IMR-90 (cell line): ENCODE data around the gene RBP4. TPM values are rescaled to one million over a fixed set of nuclear protein-coding genes. Genes with fewer than 3 reads are reported as not detected.

Experiments
- ATAC-seq: fragments of 200-7000 bp; cut with Tn5 transposase; 2 replicates; pipeline ENCODE4 v1.9.1; 2020; ENCODE audit warnings: low read depth, mild to moderate bottlenecking, moderate library complexity
- BruUV-seq: library from RNA; stranded (reverse); fragments of 400-500 nt; replicated peaks from 2 replicates; lab custom pipeline; 2021; lab: Mats Ljungman, UMichigan
- CTCF ChIA-PET: fragments of 300-600 bp; formaldehyde crosslinking; extraction: SDS; loops from one replicate; lab custom pipeline; 2021; ENCODE audit warnings: antibody characterized with exemption; lab: Yijun Ruan, JAX
- POLR2A ChIA-PET: fragments of 300-600 bp; sonication (Branson Sonifier 250); formaldehyde crosslinking; loops from one replicate; lab custom pipeline; 2022; ENCODE audit warnings: antibody characterized with exemption; ENCODE audit not compliant: unreplicated experiment; lab: Charles Lee
- DNase-seq: peaks from one replicate; pipeline ENCODE4 v3.0.0; 2013
- H2AFZ ChIP-seq: replicated peaks from 2 replicates; pipeline ENCODE3; 2013; ENCODE audit warnings: low read length, mild to moderate bottlenecking; ENCODE audit not compliant: poor library complexity
- H2AK5ac ChIP-seq: 2 replicates; pipeline ENCODE4 v1.6.1; 2013; ENCODE audit warnings: low read depth, low read length, inconsistent platforms
- H2AK9ac ChIP-seq: replicated peaks from 2 replicates; pipeline ENCODE3; 2013; ENCODE audit warnings: mild to moderate bottlenecking, low read depth, low read length, moderate library complexity; ENCODE audit not compliant: poor library complexity
- H2BK120ac ChIP-seq: 2 replicates; pipeline ENCODE4 v1.6.1; 2013; ENCODE audit warnings: low read depth, low read length, inconsistent platforms
- H2BK15ac ChIP-seq: 3 replicates; pipeline ENCODE4 v1.6.1; 2013; ENCODE audit warnings: low read depth, low read length, inconsistent platforms
- H2BK20ac ChIP-seq: 2 replicates; pipeline ENCODE4 v1.6.1; 2013; ENCODE audit warnings: low read depth, mild to moderate bottlenecking, inconsistent platforms, low read length, moderate library complexity
- H2BK5ac ChIP-seq: 2 replicates; pipeline ENCODE4 v1.6.1; 2013; ENCODE audit warnings: mild to moderate bottlenecking, low read depth, low read length, inconsistent platforms; ENCODE audit not compliant: poor library complexity, severe bottlenecking
- H3K14ac ChIP-seq: replicated peaks from 2 replicates; pipeline ENCODE4 v1.6.1; 2013; ENCODE audit warnings: low read depth, low read length, inconsistent platforms
- H3K18ac ChIP-seq: 2 replicates; pipeline ENCODE4 v1.6.1; 2013; ENCODE audit warnings: low read depth, low read length, control low read depth
- H3K23ac ChIP-seq: 2 replicates; pipeline ENCODE4 v1.6.1; 2013; ENCODE audit warnings: low read depth, low read length, inconsistent platforms
- H3K27ac ChIP-seq: 2 replicates; pipeline ENCODE4 v1.5.1; 2013; ENCODE audit warnings: mild to moderate bottlenecking, control low read depth, low read length; ENCODE audit not compliant: insufficient read depth
- H3K27me3 ChIP-seq: 2 replicates; pipeline ENCODE4 v1.6.1; 2013; ENCODE audit warnings: low read length; ENCODE audit not compliant: control insufficient read depth, insufficient read depth
- H3K36me3 ChIP-seq: 2 replicates; pipeline ENCODE4 v1.6.1; 2013; ENCODE audit warnings: low read length, mixed read lengths; ENCODE audit not compliant: control insufficient read depth, insufficient read depth
- H3K4ac ChIP-seq: 2 replicates; pipeline ENCODE4 v1.6.1; 2013; ENCODE audit warnings: low read depth, low read length, inconsistent platforms
- H3K4me1 ChIP-seq: 2 replicates; pipeline ENCODE4 v1.6.1; 2013; ENCODE audit warnings: low read length, mixed read lengths; ENCODE audit not compliant: control insufficient read depth, insufficient read depth
- H3K4me2 ChIP-seq: 2 replicates; pipeline ENCODE4 v1.6.1; 2013; ENCODE audit warnings: low read depth, mild to moderate bottlenecking, control low read depth, low read length, moderate library complexity
- H3K4me3 ChIP-seq: 2 replicates; pipeline ENCODE4 v1.5.1; 2013; ENCODE audit warnings: low read depth, mild to moderate bottlenecking, control low read depth, low read length, moderate library complexity; ENCODE audit not compliant: insufficient read depth
- H3K56ac ChIP-seq: 2 replicates; pipeline ENCODE4 v1.6.1; 2013; ENCODE audit warnings: low read length, inconsistent platforms; ENCODE audit not compliant: insufficient read depth; ENCODE audit errors: extremely low read depth
- H3K79me1 ChIP-seq, 2 experiments: 2 replicates each; pipeline ENCODE4 v1.6.1; 2013; ENCODE audit warnings: low read length in 2 of 2, inconsistent platforms in 1 of 2, low read depth in 1 of 2
- H3K9ac ChIP-seq: 2 replicates; pipeline ENCODE4 v1.6.1; 2013; ENCODE audit warnings: low read depth, low read length, control low read depth
- H3K9me1 ChIP-seq: 2 replicates; pipeline ENCODE4 v1.6.1; 2013; ENCODE audit warnings: low read length, inconsistent platforms; ENCODE audit not compliant: insufficient read depth
- H3K9me3 ChIP-seq: 2 replicates; pipeline ENCODE4 v1.6.1; 2013; ENCODE audit warnings: low read length; ENCODE audit not compliant: control insufficient read depth, insufficient read depth
- H4K20me1 ChIP-seq: 2 replicates; pipeline ENCODE4 v1.6.1; 2013; ENCODE audit warnings: low read length, inconsistent platforms; ENCODE audit not compliant: insufficient read depth
- H4K5ac ChIP-seq: 2 replicates; pipeline ENCODE4 v1.6.1; 2013; ENCODE audit warnings: mild to moderate bottlenecking, low read depth, low read length, control low read depth
- H4K8ac ChIP-seq, 2 experiments: 2 replicates each; pipeline ENCODE4 v1.6.1; 2013; ENCODE audit warnings: low read depth in 2 of 2, low read length in 2 of 2, control low read depth in 1 of 2, inconsistent platforms in 1 of 2
- H4K91ac ChIP-seq: 2 replicates; pipeline ENCODE4 v1.6.1; 2013; ENCODE audit warnings: low read depth, low read length, inconsistent platforms; ENCODE audit not compliant: insufficient read depth
- BHLHE40 ChIP-seq: fragments of 150-350 bp; IDR thresholded peaks from 2 replicates; pipeline ENCODE4 v1.6.1; 2016; ENCODE audit warnings: mild to moderate bottlenecking, low read depth, low read length
- MAFK ChIP-seq: IDR thresholded peaks from 2 replicates; pipeline ENCODE4 v1.6.1; 2012; ENCODE audit warnings: low read depth, low read length, improper control_type of control experiment
- MAZ ChIP-seq: IDR thresholded peaks from 2 replicates; pipeline ENCODE4 v1.6.1; 2012; ENCODE audit warnings: low read depth, mild to moderate bottlenecking, low read length, improper control_type of control experiment, moderate library complexity, borderline replicate concordance
- WGBS, 2 experiments: methylation state at CpG; one replicate each; pipeline versions ENCODE4 v1.1.5 to v1.1.7; 2013; ENCODE audit warnings: missing lambda C conversion rate in 2 of 2; ENCODE audit not compliant: insufficient read length in 1 of 2; ENCODE audit errors: extremely low coverage in 2 of 2; 5-methylcytosine and 5-hydroxymethylcytosine counted together
- dilution Hi-C: fragments of 300-500 bp; cut with HindIII; formaldehyde crosslinking; loops from one replicate; pipeline ENCODE4 v1.14.3; 2018; ENCODE audit warnings: low sequenced_read_pairs; ENCODE audit not compliant: unreplicated experiment
- in situ Hi-C: fragments of 300-500 bp; cut with MboI; formaldehyde crosslinking; loops from 3 replicates; pipeline ENCODE4 v1.14.3; 2019; ENCODE audit warnings: low sequenced_read_pairs, inconsistent platforms, mixed read lengths
- intact Hi-C: fragments of 100-400 bp; cut with micrococcal nuclease; formaldehyde crosslinking; loops from 2 replicates; pipeline ENCODE4 v1.10.0; 2022
- polyA plus RNA-seq, 3 experiments: library from polyadenylated mRNA; depleted of rRNA; stranded (reverse); fragments of >200 nt; gene quantifications; 2 replicates each; pipeline ENCODE4 v1.2.3, GENCODE V29; 2012; ENCODE audit warnings: low replicate concordance in 1 of 3
- total RNA-seq: library from RNA; depleted of rRNA; stranded (reverse); fragments of >200 nt; gene quantifications from 2 replicates; pipeline ENCODE4 v1.2.3, GENCODE V29; 2012
- TF ChIP-seq, protein P1 (sequence below): fragments of 150-350 bp; IDR thresholded peaks from 2 replicates; pipeline ENCODE4 v1.6.1; 2017; ENCODE audit warnings: mild to moderate bottlenecking, antibody characterized with exemption, low read length, low read depth

RBP4 gene
- total and polyA plus RNA-seq, 2 of the 4 experiments (the other 2 are of a cell fraction), result not detected

GRCh38 chr10:93604146-93604545, 3.1 kb upstream of the RBP4 start:
- Histone ChIP-seq H2BK5ac (no peak overlapping the region), H3K23ac (no peak overlapping the region), H4K20me1 (no peaks in the 10 kb centered on the region), H3K4me2 (no peak overlapping the region), H2AFZ (no peak overlapping the region), H3K56ac (no peak overlapping the region), H3K4ac (no peak overlapping the region), H3K36me3 (no peaks in the 10 kb centered on the region), H3K18ac (no peak overlapping the region), H3K27me3 (peaks cover 39% of the 10 kb centered on the region), H4K5ac (no peak overlapping the region), H4K8ac (no peak overlapping the region), H3K9me1 (no peaks in the 10 kb centered on the region), H2BK120ac (no peak overlapping the region), H2BK15ac (no peak overlapping the region), H2AK5ac (no peak overlapping the region), H3K14ac (no peak overlapping the region), H3K9ac (no peak overlapping the region), H3K79me1 (no peaks in the 10 kb centered on the region), H4K91ac (no peak overlapping the region), H3K9me3 (no peaks in the 10 kb centered on the region), H3K27ac (no peak overlapping the region), H3K4me1 (peaks cover 1% of the 10 kb centered on the region; the same call in 1 of the 2 replicates), H2BK20ac (no peak overlapping the region), H3K4me3 (no peak overlapping the region), H2AK9ac (no peak overlapping the region)
- BruUV-seq, result no TSS peak
- ChIA-PET CTCF (no interaction called here), POLR2A (no interaction called here)
- in situ Hi-C loops (no loop called here), intact Hi-C loops (no loop called here), dilution Hi-C loops (no loop called here)
- TF ChIP-seq MAFK (no peak), MAZ (no peak), BHLHE40 (no peak)
- TF ChIP-seq, protein P1, sequence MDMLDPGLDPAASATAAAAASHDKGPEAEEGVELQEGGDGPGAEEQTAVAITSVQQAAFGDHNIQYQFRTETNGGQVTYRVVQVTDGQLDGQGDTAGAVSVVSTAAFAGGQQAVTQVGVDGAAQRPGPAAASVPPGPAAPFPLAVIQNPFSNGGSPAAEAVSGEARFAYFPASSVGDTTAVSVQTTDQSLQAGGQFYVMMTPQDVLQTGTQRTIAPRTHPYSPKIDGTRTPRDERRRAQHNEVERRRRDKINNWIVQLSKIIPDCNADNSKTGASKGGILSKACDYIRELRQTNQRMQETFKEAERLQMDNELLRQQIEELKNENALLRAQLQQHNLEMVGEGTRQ, result no peak
- DNase-seq (no peak), ATAC-seq (no peak)
- WGBS, 2 experiments, result no CpG with 5 or more reads among the region's 2 CpGs
